ENCODE measurements around the gene OR2F1. TPM values are rescaled to one million over a fixed set of nuclear protein-coding genes. Genes with fewer than 3 reads are reported as not detected.

OR2F1 gene
- total and polyA plus RNA-seq, 10 of the 15 experiments (the other 5 are each of a cell fraction or from before 2014, with no cell fraction given), result not detected

- ATAC-seq (no peak), FAIRE-seq (no peak), DNase-seq (ENCODE audit: low read depth, low spot score) (no peak)
- intact Hi-C loops (cut with micrococcal nuclease; ENCODE audit: unreplicated experiment) (no loop called here), in situ Hi-C loops (cut with MboI) (loop anchor here (25.0 kb wide), 1 partner anchor 462 kb away; no protein-coding TSS in a partner anchor)
- Histone ChIP-seq H4K20me1 (ENCODE audit: control insufficient read depth, insufficient read depth) (no peaks in the 10 kb centered on the region), H3K79me2 (ENCODE audit: control insufficient read depth, insufficient read depth, low read length) (no peaks in the 10 kb centered on the region), H2AFZ (ENCODE audit: control insufficient read depth, low read depth, low read length) (no peak overlapping the region), H3K4me3 (no peak overlapping the region), H3K27me3 (replicated peaks in 1 of 2; ENCODE audit: control insufficient read depth in 2 of 2, insufficient read depth in 2 of 2, low read length in 1 of 2) (no peaks in the 10 kb centered on the region), H3K4me1 (ENCODE audit: control insufficient read depth, insufficient read depth, low read length) (no peaks in the 10 kb centered on the region), H3K9ac (ENCODE audit: control insufficient read depth, insufficient read depth, low read length) (no peak overlapping the region), H3K27ac (ENCODE audit: control insufficient read depth, insufficient read depth) (no peak overlapping the region), H3K36me3 (ENCODE audit: control insufficient read depth in 2 of 2, insufficient read depth in 2 of 2, low read length in 1 of 2) (no peaks in the 10 kb centered on the region), H3K4me2 (ENCODE audit: control insufficient read depth, insufficient read depth) (no peak overlapping the region), H3K9me3 (replicated peaks; ENCODE audit: control insufficient read depth, insufficient read depth, low read length) (no peaks in the 10 kb centered on the region)
- WGBS (ENCODE audit: insufficient coverage, insufficient replicate concordance, low lambda C conversion rate, missing lambda C conversion rate), result 64% methylated on average over 1 of the region's 1 CpG
- POLR2A ChIA-PET, result interaction anchor here (1.0 kb wide), 1 partner anchor 21 kb away, joined by 3 read pairs; no protein-coding TSS in a partner anchor
- CTCF ChIA-PET, result interaction anchor here (1.4 kb wide), 1 partner anchor 12 kb away, joined by 3 read pairs; no protein-coding TSS in a partner anchor
- RAD21 ChIA-PET (ENCODE audit: unreplicated experiment), result no interaction called here
- no TSS peak for BruUV-seq (replicated peaks)
- no peak for TF ChIP-seq POLR2A (IDR thresholded peaks at IDR 0.05; ENCODE audit: low read depth, low read length)
- SMC1A ChIA-PET (ENCODE audit: uncharacterized antibody, unreplicated experiment), result interaction anchor here (1.6 kb wide), 1 partner anchor 14 kb away, joined by 4 read pairs; no protein-coding TSS in a partner anchor
Measured at GRCh38 chr7:143924851-143925250, 29.8 kb upstream of the OR2F1 start.

- Histone ChIP-seq H3K36me3 (ENCODE audit: control insufficient read depth in 2 of 2, insufficient read depth in 2 of 2, low read length in 1 of 2) (no peaks in the 10 kb centered on the region), H3K79me2 (ENCODE audit: control insufficient read depth, insufficient read depth, low read length) (no peaks in the 10 kb centered on the region), H3K4me3 (no peak overlapping the region), H3K4me1 (ENCODE audit: control insufficient read depth, insufficient read depth, low read length) (no peaks in the 10 kb centered on the region), H3K4me2 (ENCODE audit: control insufficient read depth, insufficient read depth) (no peak overlapping the region), H4K20me1 (ENCODE audit: control insufficient read depth, insufficient read depth) (no peaks in the 10 kb centered on the region), H3K9ac (ENCODE audit: control insufficient read depth, insufficient read depth, low read length) (no peak overlapping the region), H3K27me3 (replicated peaks in 1 of 2; ENCODE audit: control insufficient read depth in 2 of 2, insufficient read depth in 2 of 2, low read length in 1 of 2) (no peaks in the 10 kb centered on the region), H3K27ac (ENCODE audit: control insufficient read depth, insufficient read depth) (no peak overlapping the region), H2AFZ (ENCODE audit: control insufficient read depth, low read depth, low read length) (no peak overlapping the region), H3K9me3 (replicated peaks; ENCODE audit: control insufficient read depth, insufficient read depth, low read length) (no peaks in the 10 kb centered on the region)
- intact Hi-C loops (cut with micrococcal nuclease; ENCODE audit: unreplicated experiment), result no loop called here
- DNase-seq (ENCODE audit: low read depth, low spot score) (no peak), ATAC-seq (0 out of 3 replicates have a peak, but pooled peaks have one; percentile 28), FAIRE-seq (no peak)
- 100% methylated on average over 1 of the region's 1 CpG for WGBS (ENCODE audit: insufficient coverage, insufficient replicate concordance, low lambda C conversion rate, missing lambda C conversion rate)
- in situ Hi-C loops (cut with MboI), result no loop called here
- CTCF ChIA-PET, result interaction anchor here (2.2 kb wide), 1 partner anchor 28 kb away, joined by 4 read pairs; the partner anchor contains the start of gene TCAF1
- no TSS peak for BruUV-seq (replicated peaks)
- TF ChIP-seq PKNOX1 (IDR thresholded peaks at IDR 0.05) (no peak), FOXM1 (IDR thresholded peaks at IDR 0.05; ENCODE audit: low read depth, low read length) (no peak), POU2F2 (IDR thresholded peaks at IDR 0.05; ENCODE audit: borderline replicate concordance, low read depth, low read length) (no peak), NBN (IDR thresholded peaks at IDR 0.05) (no peak), EP300 (IDR thresholded peaks at IDR 0.05; ENCODE audit: borderline replicate concordance in 1 of 2, control insufficient read depth in 1 of 2, low read depth in 2 of 2, low read length in 2 of 2) (no peak), YY1 (IDR thresholded peaks at IDR 0.05; ENCODE audit: low read depth, low read length) (no peak)
- POLR2A ChIA-PET, result no interaction called here
- SMC1A ChIA-PET (ENCODE audit: uncharacterized antibody, unreplicated experiment), result interaction anchor here (1.3 kb wide), 1 partner anchor 19 kb away, joined by 3 read pairs; no protein-coding TSS in a partner anchor
- RAD21 ChIA-PET (ENCODE audit: unreplicated experiment), result no interaction called here
Measured at GRCh38 chr7:143929224-143929920, 25.3 kb upstream of the OR2F1 start.
